OCI-LY3 (cell line): ENCODE measurements around the gene TIMM17A.

Experiments used
- EZH2phosphoT487 ChIP-seq: fragments of 200-600 bp; shearing (Covaris generic); IDR thresholded peaks from 2 replicates; pipeline ENCODE4 v1.6.1; 2018; ENCODE audit warnings: antibody characterized with exemption, mixed run types, low read depth
- TF ChIP-seq, protein P1 (sequence below): fragments of 200-600, 300-600 bp; sonication (generic); IDR thresholded peaks from 2 replicates; pipeline ENCODE4 v1.5.1; 2014; ENCODE audit warnings: antibody characterized with exemption, low read length, low read depth

DNA sequence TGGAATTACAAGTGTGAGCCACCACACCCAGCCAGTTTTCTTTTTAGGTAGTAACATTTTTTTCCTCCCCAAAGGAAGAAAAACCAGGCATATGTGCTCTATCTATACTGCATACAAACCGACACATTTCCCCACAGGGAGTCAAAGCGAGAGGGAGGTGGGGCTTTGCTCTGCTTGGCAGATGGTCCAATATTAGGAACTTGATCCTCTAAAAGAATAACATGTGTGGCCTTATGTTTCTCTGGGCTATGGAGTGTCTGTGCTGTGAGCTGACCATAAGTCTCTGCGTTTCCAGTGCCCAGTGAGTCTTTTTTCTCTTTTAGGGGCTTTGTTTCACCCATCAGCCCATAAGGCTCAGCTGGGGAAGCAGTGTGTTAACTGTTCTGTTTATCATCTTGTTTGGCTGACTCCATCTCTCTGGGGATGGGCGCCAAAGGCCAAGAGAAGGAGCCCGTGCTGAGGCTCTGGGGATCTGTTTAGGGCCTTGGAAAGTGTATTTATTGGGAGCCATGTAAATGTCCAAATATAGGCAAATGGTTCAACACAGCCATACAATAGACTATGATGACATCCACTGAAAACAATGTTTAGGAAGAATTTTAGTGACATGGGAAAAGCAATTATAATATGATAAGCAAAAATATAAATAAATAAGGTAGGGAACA lies 29.2 kb upstream of the TIMM17A start:
- TF ChIP-seq, protein P1, sequence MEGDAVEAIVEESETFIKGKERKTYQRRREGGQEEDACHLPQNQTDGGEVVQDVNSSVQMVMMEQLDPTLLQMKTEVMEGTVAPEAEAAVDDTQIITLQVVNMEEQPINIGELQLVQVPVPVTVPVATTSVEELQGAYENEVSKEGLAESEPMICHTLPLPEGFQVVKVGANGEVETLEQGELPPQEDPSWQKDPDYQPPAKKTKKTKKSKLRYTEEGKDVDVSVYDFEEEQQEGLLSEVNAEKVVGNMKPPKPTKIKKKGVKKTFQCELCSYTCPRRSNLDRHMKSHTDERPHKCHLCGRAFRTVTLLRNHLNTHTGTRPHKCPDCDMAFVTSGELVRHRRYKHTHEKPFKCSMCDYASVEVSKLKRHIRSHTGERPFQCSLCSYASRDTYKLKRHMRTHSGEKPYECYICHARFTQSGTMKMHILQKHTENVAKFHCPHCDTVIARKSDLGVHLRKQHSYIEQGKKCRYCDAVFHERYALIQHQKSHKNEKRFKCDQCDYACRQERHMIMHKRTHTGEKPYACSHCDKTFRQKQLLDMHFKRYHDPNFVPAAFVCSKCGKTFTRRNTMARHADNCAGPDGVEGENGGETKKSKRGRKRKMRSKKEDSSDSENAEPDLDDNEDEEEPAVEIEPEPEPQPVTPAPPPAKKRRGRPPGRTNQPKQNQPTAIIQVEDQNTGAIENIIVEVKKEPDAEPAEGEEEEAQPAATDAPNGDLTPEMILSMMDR: no peak
- no peak for TF ChIP-seq EZH2phosphoT487
